Lung microvascular endothelial cell (primary cell): ENCODE data around the gene MELK. TPM values are rescaled to one million over a fixed set of nuclear protein-coding genes. Genes with fewer than 3 reads are reported as not detected.
"Not testable (repeated sequence)": the region's sequence is repeated elsewhere in the genome, so short reads cannot be mapped to it uniquely, and the experiment has no call there.

ENCODE experiments used
- DNase-seq, 2 donors: peaks; one replicate each; pipeline versions ENCODE4 v3.0.0 to v3.0.0-alpha.2; 2010; ENCODE audit warnings: low read depth in 2 of 2
- total RNA-seq: library from RNA; depleted of rRNA; stranded (reverse); fragments of >200 nt; gene quantifications from 2 replicates; pipeline ENCODE4 v1.2.1, GENCODE V29; 2014

The MELK gene
- total RNA-seq, result 3.6 and 12.9 TPM in 2 replicates

- peak; percentile 79 to 80 for DNase-seq
Measured at GRCh38 chr9:36572515-36573418, at the start of gene MELK. Gene MELK (plus strand): TSS chr9:36572895. CDS start chr9:36581682, 8,787 bp downstream.

- no peak for DNase-seq
Measured at GRCh38 chr9:36530224-36530623, 42.5 kb upstream of the MELK start.

- DNase-seq, result no peak
Measured at GRCh38 chr9:36532353-36532752, 40.3 kb upstream of the MELK start.

GRCh38 chr9:36533726-36534125 lies 39.0 kb upstream of the MELK start:
- not testable (repeated sequence) for DNase-seq

GRCh38 chr9:36535107-36535506 lies 37.6 kb upstream of the MELK start:
- DNase-seq, result no peak

GRCh38 chr9:36537861-36538260 lies 34.8 kb upstream of the MELK start:
- no peak for DNase-seq

GRCh38 chr9:36542355-36542754 lies 30.3 kb upstream of the MELK start:
- DNase-seq, result no peak

- DNase-seq, result no peak
Measured at GRCh38 chr9:36543916-36544315, 28.8 kb upstream of the MELK start.

GRCh38 chr9:36547598-36547997 lies 25.1 kb upstream of the MELK start:
- peak in 1 of 2 donors; percentile 6 for DNase-seq

- no peak for DNase-seq
Measured at GRCh38 chr9:36548454-36548853, 24.2 kb upstream of the MELK start.

GRCh38 chr9:36550135-36550534 lies 22.6 kb upstream of the MELK start:
- no peak for DNase-seq

GRCh38 chr9:36550631-36551098 lies 22.0 kb upstream of the MELK start:
- DNase-seq, result not testable (repeated sequence)

- no peak for DNase-seq
Measured at GRCh38 chr9:36551129-36551528, 21.6 kb upstream of the MELK start.

- no peak for DNase-seq
Measured at GRCh38 chr9:36551910-36552309, 20.8 kb upstream of the MELK start.

- DNase-seq, result peak in 1 of 2 donors; percentile 7
Measured at GRCh38 chr9:36559036-36559695, 13.5 kb upstream of the MELK start.

- no peak for DNase-seq
Measured at GRCh38 chr9:36560771-36561170, 11.9 kb upstream of the MELK start.

- not testable (repeated sequence) for DNase-seq
Measured at GRCh38 chr9:36562801-36563200, 9.9 kb upstream of the MELK start.

- DNase-seq, result peak; percentile 37 to 41
Measured at GRCh38 chr9:36566813-36567221, 5.9 kb upstream of the MELK start.

GRCh38 chr9:36568681-36569080 lies 4.0 kb upstream of the MELK start:
- DNase-seq, result not testable (repeated sequence)

- DNase-seq, result no peak
Measured at GRCh38 chr9:36571333-36571732, 1.4 kb upstream of the MELK start.

- peak in 1 of 2 donors; percentile 1 for DNase-seq
Measured at GRCh38 chr9:36574045-36574444, 1.4 kb downstream of the MELK start.

GRCh38 chr9:36575411-36575882 lies 2.8 kb downstream of the MELK start:
- peak; percentile 3 to 39 for DNase-seq
